ENCODE measurements around the gene MCF2L. TPM values are rescaled to one million over a fixed set of nuclear protein-coding genes. Genes with fewer than 3 reads are reported as not detected.

MCF2L gene, protein sequence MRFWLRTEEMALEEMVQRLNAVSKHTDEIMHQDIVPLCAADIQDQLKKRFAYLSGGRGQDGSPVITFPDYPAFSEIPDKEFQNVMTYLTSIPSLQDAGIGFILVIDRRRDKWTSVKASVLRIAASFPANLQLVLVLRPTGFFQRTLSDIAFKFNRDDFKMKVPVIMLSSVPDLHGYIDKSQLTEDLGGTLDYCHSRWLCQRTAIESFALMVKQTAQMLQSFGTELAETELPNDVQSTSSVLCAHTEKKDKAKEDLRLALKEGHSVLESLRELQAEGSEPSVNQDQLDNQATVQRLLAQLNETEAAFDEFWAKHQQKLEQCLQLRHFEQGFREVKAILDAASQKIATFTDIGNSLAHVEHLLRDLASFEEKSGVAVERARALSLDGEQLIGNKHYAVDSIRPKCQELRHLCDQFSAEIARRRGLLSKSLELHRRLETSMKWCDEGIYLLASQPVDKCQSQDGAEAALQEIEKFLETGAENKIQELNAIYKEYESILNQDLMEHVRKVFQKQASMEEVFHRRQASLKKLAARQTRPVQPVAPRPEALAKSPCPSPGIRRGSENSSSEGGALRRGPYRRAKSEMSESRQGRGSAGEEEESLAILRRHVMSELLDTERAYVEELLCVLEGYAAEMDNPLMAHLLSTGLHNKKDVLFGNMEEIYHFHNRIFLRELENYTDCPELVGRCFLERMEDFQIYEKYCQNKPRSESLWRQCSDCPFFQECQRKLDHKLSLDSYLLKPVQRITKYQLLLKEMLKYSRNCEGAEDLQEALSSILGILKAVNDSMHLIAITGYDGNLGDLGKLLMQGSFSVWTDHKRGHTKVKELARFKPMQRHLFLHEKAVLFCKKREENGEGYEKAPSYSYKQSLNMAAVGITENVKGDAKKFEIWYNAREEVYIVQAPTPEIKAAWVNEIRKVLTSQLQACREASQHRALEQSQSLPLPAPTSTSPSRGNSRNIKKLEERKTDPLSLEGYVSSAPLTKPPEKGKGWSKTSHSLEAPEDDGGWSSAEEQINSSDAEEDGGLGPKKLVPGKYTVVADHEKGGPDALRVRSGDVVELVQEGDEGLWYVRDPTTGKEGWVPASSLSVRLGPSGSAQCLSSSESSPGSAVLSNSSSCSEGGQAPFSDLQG
- total RNA-seq = 69.7 TPM
- long read RNA-seq, partial matches to known transcripts = 18 of 50 reads
- long read RNA-seq, other reads (novel, unspliced or antisense) = 28 of 50 reads

DNA sequence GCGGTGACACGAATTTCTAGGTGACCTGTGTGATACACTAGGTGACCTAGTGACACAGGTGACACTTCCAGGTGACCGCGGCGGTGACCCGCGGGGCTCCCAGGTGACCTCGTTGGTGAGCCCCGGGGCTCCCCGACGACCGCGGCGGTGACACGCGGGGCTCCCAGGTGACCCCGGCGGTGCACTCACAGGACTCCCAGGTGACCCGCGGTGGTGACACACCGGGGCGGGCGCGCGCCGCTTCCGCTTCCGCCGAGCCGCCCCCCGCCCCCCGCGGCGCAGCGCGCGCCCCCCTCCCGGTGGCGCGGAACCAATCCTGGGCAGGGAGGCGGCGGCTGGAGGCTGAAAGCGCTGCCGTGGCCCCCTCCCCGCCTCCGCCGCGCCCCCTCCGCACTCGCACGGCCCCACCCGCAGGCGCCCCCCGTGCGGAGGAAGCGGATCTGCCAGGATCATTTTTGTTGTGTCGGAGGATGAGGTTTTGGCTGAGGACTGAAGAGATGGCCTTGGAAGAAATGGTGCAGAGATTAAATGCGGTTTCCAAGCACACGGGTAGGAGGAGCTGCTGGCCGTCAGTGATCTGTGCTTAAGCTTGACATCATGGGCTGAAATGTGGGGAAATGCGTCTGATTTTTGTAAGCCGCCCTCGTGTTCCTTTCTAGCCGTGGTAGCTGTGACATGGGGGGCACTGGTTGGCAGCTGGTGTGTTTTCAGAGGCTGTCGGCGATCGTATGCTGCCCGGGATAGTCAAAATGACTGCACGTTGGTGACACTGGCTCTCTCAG, at the start of gene MCF2L:
Gene MCF2L, plus strand, starts transcription at position 305 of the 782 bp plus-strand sequence. Its CDS starts 166 bp downstream, at position 471.
- intact Hi-C loops (cut with DNase I) = no loop called here
- DNase-seq (peak; percentile 81), ATAC-seq (peak; percentile 83)
- Histone ChIP-seq H3K4me3 (peak within 1 kb of the TSS; percentile 56), H3K36me3 (no peaks in the 10 kb centered on the region), H3K27me3 (peaks cover 14% of the 10 kb centered on the region), H3K9me3 (no peaks in the 10 kb centered on the region), H3K27ac (peak within 1 kb of the TSS; percentile 80), H3K4me1 (peaks cover 19% of the 10 kb centered on the region)
- no peak for TF ChIP-seq CTCF (IDR thresholded peaks at IDR 0.05)

DNA sequence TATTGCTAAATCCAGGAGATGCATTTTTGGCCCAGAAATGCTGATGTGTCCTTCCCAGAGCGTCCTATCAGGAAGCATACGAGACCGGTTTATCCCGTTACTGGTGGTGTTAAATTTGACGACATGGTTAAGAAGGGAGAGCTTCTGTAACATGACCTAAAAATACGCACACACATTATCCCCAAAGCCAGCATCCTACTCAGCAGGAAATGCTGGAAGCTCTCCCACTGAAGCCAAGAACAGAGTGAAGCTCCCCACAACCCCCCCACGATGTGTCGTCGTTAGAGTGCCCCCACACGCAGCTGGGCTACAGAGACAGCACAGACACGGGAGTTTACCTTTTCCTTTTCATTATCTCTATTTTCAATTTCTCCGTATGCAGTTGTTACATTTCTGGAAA, 45.1 kb upstream of the MCF2L start:
- no peak for TF ChIP-seq CTCF (IDR thresholded peaks at IDR 0.05)
- intact Hi-C loops (cut with DNase I) = no loop called here
- Histone ChIP-seq H3K9me3 (no peaks in the 10 kb centered on the region), H3K27me3 (no peaks in the 10 kb centered on the region), H3K4me1 (peaks cover 2% of the 10 kb centered on the region), H3K36me3 (no peaks in the 10 kb centered on the region), H3K27ac (no peak overlapping the region), H3K4me3 (no peak overlapping the region)
- DNase-seq (no peak), ATAC-seq (no peak)

- ATAC-seq = no peak
Observed at GRCh38 chr13:112924365-112924764, 44.6 kb upstream of the MCF2L start.

GRCh38 chr13:112926003-112926402, 43.0 kb upstream of the MCF2L start:
- DNase-seq (no peak), ATAC-seq (peak; percentile 14)
- no peak overlapping the region for H3K27ac ChIP-seq
- H3K27me3 ChIP-seq = peaks cover 2% of the 10 kb centered on the region
- H3K4me3 ChIP-seq = no peak overlapping the region
- H3K4me1 ChIP-seq = peaks cover 10% of the 10 kb centered on the region
- H3K36me3 ChIP-seq = no peaks in the 10 kb centered on the region
- TF ChIP-seq CTCF (IDR thresholded peaks at IDR 0.05) = no peak
- H3K9me3 ChIP-seq = no peaks in the 10 kb centered on the region
- intact Hi-C loops (cut with DNase I) = no loop called here

More at GRCh38 chr13:112924365-112924764, 44.6 kb upstream of the MCF2L start:
- Histone ChIP-seq H3K27me3 (no peaks in the 10 kb centered on the region), H3K9me3 (no peaks in the 10 kb centered on the region), H3K36me3 (no peaks in the 10 kb centered on the region), H3K4me3 (no peak overlapping the region), H3K4me1 (peaks cover 4% of the 10 kb centered on the region), H3K27ac (no peak overlapping the region)
- no peak for TF ChIP-seq CTCF (IDR thresholded peaks at IDR 0.05)
- DNase-seq = no peak
- intact Hi-C loops (cut with DNase I) = no loop called here

DNA sequence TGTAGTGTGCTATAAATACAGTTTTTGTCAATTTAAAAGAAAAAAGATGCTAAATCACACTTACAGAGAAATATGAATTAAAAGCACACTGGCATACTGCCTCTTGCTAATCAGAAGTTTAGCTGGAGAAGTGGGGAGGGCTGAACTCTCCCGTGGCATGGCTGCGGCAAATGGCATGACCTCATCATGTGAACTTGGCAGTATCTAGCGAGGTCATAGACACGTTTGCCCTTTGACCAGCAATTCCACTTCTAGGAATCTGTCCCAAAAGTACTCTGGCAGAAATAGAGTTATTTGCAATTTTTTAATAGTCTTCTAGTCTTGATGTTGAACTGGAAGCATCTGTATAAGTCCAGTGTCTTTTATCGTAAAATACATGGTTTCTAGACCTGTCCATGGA, 42.0 kb upstream of the MCF2L start:
- Histone ChIP-seq H3K36me3 (no peaks in the 10 kb centered on the region), H3K4me1 (peaks cover 10% of the 10 kb centered on the region), H3K9me3 (no peaks in the 10 kb centered on the region), H3K27ac (no peak overlapping the region), H3K27me3 (peaks cover 9% of the 10 kb centered on the region), H3K4me3 (no peak overlapping the region)
- ATAC-seq = no peak
- no peak for DNase-seq
- TF ChIP-seq CTCF (IDR thresholded peaks at IDR 0.05) = no peak
- intact Hi-C loops (cut with DNase I) = no loop called here
